CD14-positive monocyte (primary cell): ENCODE measurements around the gene CCR3. TPM values are rescaled to one million over a fixed set of nuclear protein-coding genes. Genes with fewer than 3 reads are reported as not detected.

Source experiments
- DNase-seq, 3 donors: peaks; one replicate each; pipeline ENCODE4 v3.0.0-alpha.2; 2011 to 2022
- H2AFZ ChIP-seq: 2 replicates; pipeline ENCODE4 v1.6.0; 2012; ENCODE audit warnings: mild to moderate bottlenecking, low read depth, low read length, inconsistent platforms; ENCODE audit not compliant: insufficient read depth, poor library complexity, severe bottlenecking
- H3K27ac ChIP-seq, 2 donors: 1 replicate in 1 of 2; 2 replicates in 1 of 2; pipeline ENCODE4 v1.5.1; 2012 to 2013; ENCODE audit warnings: low read length in 2 of 2, control low read depth in 1 of 2, inconsistent platforms in 1 of 2, low read depth in 1 of 2, mild to moderate bottlenecking in 1 of 2
- H3K27me3 ChIP-seq, 2 donors: one replicate each; pipeline versions ENCODE4 v1.6.0 to v1.6.1; 2011 to 2013; ENCODE audit warnings: low read length in 2 of 2; ENCODE audit not compliant: control insufficient read depth in 2 of 2, insufficient read depth in 2 of 2
- H3K36me3 ChIP-seq, 2 donors: replicated peaks in 1 of 2; 1 replicate in 1 of 2; 2 replicates in 1 of 2; pipeline versions ENCODE4 v1.5.1 to v1.6.1; 2012 to 2013; ENCODE audit warnings: low read length in 2 of 2, control low read depth in 1 of 2, inconsistent platforms in 1 of 2, mild to moderate bottlenecking in 1 of 2; ENCODE audit not compliant: insufficient read depth in 2 of 2, control insufficient read depth in 1 of 2
- H3K4me1 ChIP-seq, 2 donors: 1 replicate in 1 of 2; 2 replicates in 1 of 2; pipeline versions ENCODE4 v1.5.1 to v1.6.1; 2012 to 2013; ENCODE audit warnings: low read length in 2 of 2, control low read depth in 1 of 2, inconsistent platforms in 1 of 2, mild to moderate bottlenecking in 1 of 2, moderate library complexity in 1 of 2; ENCODE audit not compliant: insufficient read depth in 2 of 2, control insufficient read depth in 1 of 2
- H3K4me2 ChIP-seq: replicated peaks from 2 replicates; pipeline ENCODE3; 2012; ENCODE audit warnings: low read length, moderate library complexity, mild to moderate bottlenecking; ENCODE audit not compliant: poor library complexity, severe bottlenecking; ENCODE audit errors: extremely low read depth
- H3K4me3 ChIP-seq, 3 experiments: fragments of 200-600 bp in 1 of 3; sonication (generic) in 1 of 3; replicated peaks in 1 of 3; 1 replicate in 2 of 3; 2 replicates in 1 of 3; pipeline ENCODE4 v1.5.1; 2011 to 2013; ENCODE audit warnings: low read length in 3 of 3, mild to moderate bottlenecking in 3 of 3, control low read depth in 2 of 3, low read depth in 2 of 3, inconsistent platforms in 1 of 3, moderate library complexity in 1 of 3
- H3K79me2 ChIP-seq: 2 replicates; pipeline ENCODE4 v1.6.0; 2012; ENCODE audit warnings: mild to moderate bottlenecking, control low read depth, inconsistent platforms, low read length, moderate library complexity; ENCODE audit not compliant: insufficient read depth
- H3K9ac ChIP-seq: 2 replicates; pipeline ENCODE4 v1.6.0; 2017; ENCODE audit warnings: low read length, mild to moderate bottlenecking; ENCODE audit not compliant: insufficient read depth, poor library complexity, severe bottlenecking
- H3K9me3 ChIP-seq, 2 donors: replicated peaks in 1 of 2; 1 replicate in 1 of 2; 2 replicates in 1 of 2; pipeline versions ENCODE4 v1.5.1 to v1.6.1; 2012 to 2013; ENCODE audit warnings: low read length in 2 of 2, control low read depth in 1 of 2; ENCODE audit not compliant: control insufficient read depth in 1 of 2, insufficient read depth in 1 of 2
- H4K20me1 ChIP-seq: 2 replicates; pipeline ENCODE4 v1.6.0; 2012; ENCODE audit warnings: mild to moderate bottlenecking, low read length, control low read depth, moderate library complexity; ENCODE audit not compliant: insufficient read depth
- H3K27ac Mint-ChIP-seq, 7 donors: one replicate each; pipeline ENCODE4 v1.8.0; 2020; ENCODE audit warnings: mild to moderate bottlenecking in 7 of 7, mixed read lengths in 7 of 7, moderate library complexity in 6 of 7, inconsistent platforms in 2 of 7
- H3K27me3 Mint-ChIP-seq, 3 donors: one replicate each; pipeline ENCODE4 v1.8.0; 2021 to 2022; ENCODE audit warnings: low read depth in 3 of 3, mild to moderate bottlenecking in 3 of 3, mixed read lengths in 3 of 3, moderate library complexity in 3 of 3, inconsistent platforms in 1 of 3
- H3K36me3 Mint-ChIP-seq, 2 donors: one replicate each; pipeline ENCODE4 v1.8.0; 2020; ENCODE audit warnings: mixed read lengths in 2 of 2, inconsistent platforms in 1 of 2, mild to moderate bottlenecking in 1 of 2
- H3K4me1 Mint-ChIP-seq: one replicate; pipeline ENCODE4 v1.8.0; 2020; ENCODE audit warnings: mild to moderate bottlenecking, mixed read lengths
- H3K4me3 Mint-ChIP-seq, 2 donors: one replicate each; pipeline ENCODE4 v1.8.0; 2020; ENCODE audit warnings: mild to moderate bottlenecking in 2 of 2, mixed read lengths in 2 of 2, moderate library complexity in 1 of 2
- H3K9me3 Mint-ChIP-seq, 7 donors: one replicate each; pipeline ENCODE4 v1.8.0; 2020 to 2022; ENCODE audit warnings: mixed read lengths in 7 of 7, mild to moderate bottlenecking in 6 of 7, moderate library complexity in 6 of 7, inconsistent platforms in 2 of 7
- WGBS: methylation state at CpG from one replicate; pipeline ENCODE4 v1.1.5; 2013; ENCODE audit warnings: missing lambda C conversion rate; ENCODE audit not compliant: insufficient coverage; 5-methylcytosine and 5-hydroxymethylcytosine counted together
- intact Hi-C, 2 donors: fragments of 100-400 bp; cut with micrococcal nuclease; formaldehyde crosslinking; loops; one replicate each; pipeline versions ENCODE4 v1.15.0 to v1.15.1; 2023
- polyA plus RNA-seq, 3 donors: library from polyadenylated mRNA; depleted of rRNA in 1 of 3; unstranded in 2 of 3; stranded (reverse) in 1 of 3; fragments of 300-500 nt in 2 of 3; fragments of >200 nt in 1 of 3; fragmentation: Illumina TruSeq in 2 of 3; gene quantifications; 1 replicate in 2 of 3; 2 replicates in 1 of 3; pipeline ENCODE4 v1.2.3, GENCODE V29; 2012 to 2021
- TF ChIP-seq, protein P1 (sequence below): fragments of 200-600 bp; IDR thresholded peaks from one replicate; pipeline ENCODE4 v1.8.0; 2022; ENCODE audit warnings: antibody characterized with exemption, mild to moderate bottlenecking

The CCR3 gene
- polyA plus RNA-seq, 3 donors, result 0.38 to 0.74 (median 0.44) TPM

DNA sequence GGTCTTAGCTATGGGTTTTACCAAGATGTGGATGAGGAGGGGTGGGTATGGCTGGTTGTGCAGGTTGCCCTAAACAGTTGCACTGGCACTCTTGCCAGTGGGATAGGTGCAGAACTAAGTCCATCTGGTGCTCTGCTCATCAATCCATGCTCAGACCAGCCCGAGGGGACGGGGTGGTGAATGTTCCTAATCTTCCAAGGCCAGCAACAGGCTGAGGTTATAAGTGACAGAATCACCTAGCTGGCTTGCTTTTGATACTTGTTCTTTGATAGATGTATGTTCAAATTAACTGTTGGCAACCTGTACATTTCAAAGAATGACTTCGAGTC, 58.2 kb downstream of the CCR3 start:
- H3K27me3 Mint-ChIP-seq, result peaks cover 0 to 3% (median 2%) of the 10 kb centered on the region in 3 donors
- H3K4me1 Mint-ChIP-seq, result peaks cover 81% of the 10 kb centered on the region
- Histone ChIP-seq H3K4me2 (peak overlapping the region; percentile 29), H3K79me2 (no peaks in the 10 kb centered on the region), H3K4me1 (peaks cover 82 to 83% of the 10 kb centered on the region in 2 donors), H3K36me3 (no peaks in the 10 kb centered on the region), H3K9me3 (no peaks in the 10 kb centered on the region), H3K9ac (no peak overlapping the region), H4K20me1 (no peaks in the 10 kb centered on the region), H3K27me3 (no peaks in the 10 kb centered on the region), H3K27ac (peak overlapping the region; percentile 52 to 87), H2AFZ (no peak overlapping the region), H3K4me3 (peak overlapping the region in 1 of 3 experiments; percentile 48)
- no peak for DNase-seq
- intact Hi-C loops, result loop anchor here in 1 of 2 donors (5.0 kb wide), 1 partner anchor 52 kb away; the partner anchor contains the start of gene CCR2
- H3K4me3 Mint-ChIP-seq, result peak overlapping the region in 1 of 2 donors; percentile 44
- TF ChIP-seq, protein P1, sequence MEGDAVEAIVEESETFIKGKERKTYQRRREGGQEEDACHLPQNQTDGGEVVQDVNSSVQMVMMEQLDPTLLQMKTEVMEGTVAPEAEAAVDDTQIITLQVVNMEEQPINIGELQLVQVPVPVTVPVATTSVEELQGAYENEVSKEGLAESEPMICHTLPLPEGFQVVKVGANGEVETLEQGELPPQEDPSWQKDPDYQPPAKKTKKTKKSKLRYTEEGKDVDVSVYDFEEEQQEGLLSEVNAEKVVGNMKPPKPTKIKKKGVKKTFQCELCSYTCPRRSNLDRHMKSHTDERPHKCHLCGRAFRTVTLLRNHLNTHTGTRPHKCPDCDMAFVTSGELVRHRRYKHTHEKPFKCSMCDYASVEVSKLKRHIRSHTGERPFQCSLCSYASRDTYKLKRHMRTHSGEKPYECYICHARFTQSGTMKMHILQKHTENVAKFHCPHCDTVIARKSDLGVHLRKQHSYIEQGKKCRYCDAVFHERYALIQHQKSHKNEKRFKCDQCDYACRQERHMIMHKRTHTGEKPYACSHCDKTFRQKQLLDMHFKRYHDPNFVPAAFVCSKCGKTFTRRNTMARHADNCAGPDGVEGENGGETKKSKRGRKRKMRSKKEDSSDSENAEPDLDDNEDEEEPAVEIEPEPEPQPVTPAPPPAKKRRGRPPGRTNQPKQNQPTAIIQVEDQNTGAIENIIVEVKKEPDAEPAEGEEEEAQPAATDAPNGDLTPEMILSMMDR, result no peak
- H3K36me3 Mint-ChIP-seq, result peaks cover 3 to 4% of the 10 kb centered on the region in 2 donors
- peaks cover 0 to 3% (median 0%) of the 10 kb centered on the region in 7 donors for H3K9me3 Mint-ChIP-seq
- no CpG with 5 or more reads among the region's 3 CpGs for WGBS
- H3K27ac Mint-ChIP-seq, result peak overlapping the region; percentile 93 to 97 (median 95)

DNA sequence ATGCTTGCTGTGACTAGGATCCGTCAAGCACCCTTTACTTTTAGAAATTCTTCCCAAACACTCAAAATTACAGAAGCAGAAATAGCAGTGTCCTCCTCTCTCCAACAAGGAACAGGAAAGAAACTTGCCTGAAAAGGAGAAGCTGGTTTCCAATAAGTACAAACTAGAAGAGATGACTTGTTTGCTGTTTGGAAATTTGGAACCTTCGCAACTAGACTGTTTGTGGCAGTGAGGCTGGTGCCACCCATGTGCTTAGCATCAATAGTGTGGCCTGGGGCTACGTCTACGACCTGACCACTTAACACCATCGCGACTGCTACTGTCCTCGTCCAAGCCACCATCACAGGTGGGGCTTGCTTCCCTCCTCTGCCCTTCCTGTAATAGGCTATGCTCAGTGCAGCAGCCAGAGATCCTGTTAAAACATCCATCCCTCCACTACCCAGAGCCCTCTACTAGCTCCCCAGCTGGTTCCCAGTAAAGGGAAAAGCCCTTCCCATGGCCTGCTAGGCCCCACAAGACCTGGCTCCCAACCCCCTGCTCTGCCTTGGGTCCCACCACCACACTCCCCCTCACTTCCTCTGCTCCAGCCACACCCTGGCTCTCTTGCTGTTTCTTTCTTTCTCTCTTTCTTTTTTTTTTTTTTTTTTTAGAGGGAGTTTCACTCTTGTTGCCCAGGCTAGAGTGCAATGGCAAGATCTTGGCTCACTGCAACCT, 59.0 kb downstream of the CCR3 start:
- Histone ChIP-seq H3K27me3 (no peaks in the 10 kb centered on the region), H3K4me1 (peaks cover 75 to 77% of the 10 kb centered on the region in 2 donors), H2AFZ (peak overlapping the region; percentile 36), H3K4me3 (peak overlapping the region in 1 of 3 experiments; percentile 48), H3K9me3 (no peaks in the 10 kb centered on the region), H3K79me2 (no peaks in the 10 kb centered on the region), H3K4me2 (peak overlapping the region; percentile 29), H3K9ac (peak overlapping the region; percentile 42), H3K27ac (peak overlapping the region; percentile 87 to 88), H4K20me1 (no peaks in the 10 kb centered on the region), H3K36me3 (no peaks in the 10 kb centered on the region)
- TF ChIP-seq, protein P1, result no peak
- Mint-ChIP-seq H3K27me3 (peaks cover 0 to 3% (median 2%) of the 10 kb centered on the region in 3 donors), H3K36me3 (peaks cover 3 to 4% of the 10 kb centered on the region in 2 donors), H3K4me3 (peak overlapping the region; percentile 39 to 77), H3K4me1 (peaks cover 73% of the 10 kb centered on the region), H3K27ac (peak overlapping the region; percentile 93 to 97 (median 95)), H3K9me3 (peaks cover 0 to 3% (median 0%) of the 10 kb centered on the region in 7 donors)
- DNase-seq, result peak; percentile 55 to 83 (median 83)
- 4% methylated on average over 7 of the region's 7 CpGs for WGBS
- intact Hi-C loops, result loop anchor here in 1 of 2 donors (5.0 kb wide), 1 partner anchor 51 kb away; the partner anchor contains the start of gene CCR2
